HepG2 (cell line): Measurements from ENCODE around the gene PIK3IP1. TPM values are rescaled to one million over a fixed set of nuclear protein-coding genes. Genes with fewer than 3 reads are reported as not detected.

Experiments used
- CENPT ChIP-seq: sonication (generic); formaldehyde crosslinking; IDR thresholded peaks from 2 replicates; pipeline ENCODE4 v1.8.0; 2022; ENCODE audit warnings: low read depth, mild to moderate bottlenecking, moderate library complexity, missing genetic modification reagents
- DDIT3 ChIP-seq: sonication (generic); formaldehyde crosslinking; IDR thresholded peaks from 2 replicates; pipeline ENCODE4 v1.4.0; 2020; ENCODE audit warnings: mild to moderate bottlenecking, missing genetic modification reagents
- DMTF1 ChIP-seq: sonication (generic); formaldehyde crosslinking; IDR thresholded peaks from 2 replicates; pipeline ENCODE4 v1.4.0; 2020; ENCODE audit warnings: mild to moderate bottlenecking, missing genetic modification reagents
- DRAP1 ChIP-seq: IDR thresholded peaks from 2 replicates; pipeline ENCODE4 v1.6.1; 2016; ENCODE audit warnings: missing genetic modification reagents, missing compliant biosample characterization
- ELF1 ChIP-seq: sonication (generic); formaldehyde crosslinking; IDR thresholded peaks from 2 replicates; pipeline ENCODE4 v1.4.0; 2020; ENCODE audit warnings: missing genetic modification reagents
- FOXK1 ChIP-seq: sonication (generic); formaldehyde crosslinking; IDR thresholded peaks from 2 replicates; pipeline ENCODE4 v1.4.0; 2020; ENCODE audit warnings: low read depth, missing genetic modification reagents, borderline replicate concordance
- GZF1 ChIP-seq: sonication (generic); formaldehyde crosslinking; IDR thresholded peaks from 2 replicates; pipeline ENCODE4 v1.5.1; 2020; ENCODE audit warnings: mild to moderate bottlenecking, missing genetic modification reagents
- HMG20A ChIP-seq: IDR thresholded peaks from 2 replicates; pipeline ENCODE4 v1.6.1; 2016; ENCODE audit warnings: borderline replicate concordance
- KDM6A ChIP-seq: IDR thresholded peaks from 2 replicates; pipeline ENCODE4 v1.6.1; 2016; ENCODE audit warnings: low read depth
- NFIB ChIP-seq: sonication (generic); formaldehyde crosslinking; IDR thresholded peaks from 2 replicates; pipeline ENCODE4 v1.9.0; 2021; ENCODE audit warnings: missing genetic modification reagents, mild to moderate bottlenecking, borderline replicate concordance
- NPAS2 ChIP-seq: sonication (generic); formaldehyde crosslinking; IDR thresholded peaks from 2 replicates; pipeline ENCODE4 v1.8.0; 2022; ENCODE audit warnings: mild to moderate bottlenecking, missing genetic modification reagents, borderline replicate concordance
- PBX2 ChIP-seq: IDR thresholded peaks from 2 replicates; pipeline ENCODE4 v1.6.1; 2016; ENCODE audit warnings: control low read depth
- SIN3B ChIP-seq: fragments of 150-350 bp; IDR thresholded peaks from 2 replicates; pipeline ENCODE4 v1.6.1; 2014; ENCODE audit warnings: low read length
- SNAPC2 ChIP-seq: sonication (generic); formaldehyde crosslinking; IDR thresholded peaks from 2 replicates; pipeline ENCODE4 v1.8.1; 2022; ENCODE audit warnings: mild to moderate bottlenecking, missing genetic modification reagents
- SPEN ChIP-seq: sonication (generic); formaldehyde crosslinking; IDR thresholded peaks from 2 replicates; pipeline ENCODE4 v1.5.1; 2020; ENCODE audit warnings: low read depth, mild to moderate bottlenecking, missing genetic modification reagents
- ZNF292 ChIP-seq: sonication (generic); formaldehyde crosslinking; IDR thresholded peaks from 2 replicates; pipeline ENCODE4 v1.8.1; 2022; ENCODE audit warnings: mild to moderate bottlenecking, low read depth, missing genetic modification reagents, borderline replicate concordance
- ZNF687 ChIP-seq: sonication (generic); formaldehyde crosslinking; IDR thresholded peaks from 2 replicates; pipeline ENCODE4 v1.5.1; 2020; ENCODE audit warnings: mild to moderate bottlenecking, missing genetic modification reagents, moderate library complexity
- polyA plus RNA-seq, 8 experiments: library from polyadenylated mRNA; depleted of rRNA in 3 of 8; stranded (reverse) in 7 of 8; unstranded in 1 of 8; fragments of >200 nt; fragmentation: Illumina TruSeq in 4 of 8; extraction: Trizol in 4 of 8; gene quantifications; 2 replicates each; pipeline versions ENCODE4 v1.2.1 to v1.2.3, GENCODE V29; 2011 to 2016; ENCODE audit warnings: low read depth in 4 of 8, missing spikeins in 1 of 8, mixed read lengths in 1 of 8; ENCODE audit not compliant: insufficient read depth in 1 of 8
- total RNA-seq, 5 experiments: library from RNA; depleted of rRNA; stranded (reverse); fragments of >200 nt; fragmentation: Illumina TruSeq; extraction: Trizol; gene quantifications; 2 replicates each; pipeline ENCODE4 v1.2.3, GENCODE V29; 2016; ENCODE audit warnings: low read depth in 1 of 5
- TF ChIP-seq, protein P1 (sequence below): sonication (generic); formaldehyde crosslinking; conservative IDR thresholded peaks from 2 replicates; pipeline ENCODE4 v1.4.0; 2020; ENCODE audit warnings: missing genetic modification reagents

The PIK3IP1 gene
- total and polyA plus RNA-seq, 2 of the 13 experiments (the other 11 are each of a cell fraction or from before 2014, with no cell fraction given), result 1.3 to 2.5 TPM

- peak; percentile 48 for TF ChIP-seq ZNF687 (CRISPR knock-in tag)
- TF ChIP-seq, protein P1, sequence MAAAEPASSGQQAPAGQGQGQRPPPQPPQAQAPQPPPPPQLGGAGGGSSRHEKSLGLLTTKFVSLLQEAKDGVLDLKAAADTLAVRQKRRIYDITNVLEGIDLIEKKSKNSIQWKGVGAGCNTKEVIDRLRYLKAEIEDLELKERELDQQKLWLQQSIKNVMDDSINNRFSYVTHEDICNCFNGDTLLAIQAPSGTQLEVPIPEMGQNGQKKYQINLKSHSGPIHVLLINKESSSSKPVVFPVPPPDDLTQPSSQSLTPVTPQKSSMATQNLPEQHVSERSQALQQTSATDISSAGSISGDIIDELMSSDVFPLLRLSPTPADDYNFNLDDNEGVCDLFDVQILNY (CRISPR knock-in tag), result no peak
- no peak for TF ChIP-seq PBX2
- TF ChIP-seq NFIB (CRISPR knock-in tag), result no peak
- no peak for TF ChIP-seq CENPT
- TF ChIP-seq GZF1 (CRISPR knock-in tag), result no peak
- peak; percentile 69; the same call in 1 of the 2 replicates for TF ChIP-seq FOXK1 (CRISPR knock-in tag)
- no peak for TF ChIP-seq DDIT3 (CRISPR knock-in tag)
- TF ChIP-seq DMTF1 (CRISPR knock-in tag), result no peak
- TF ChIP-seq DRAP1 (CRISPR knock-in tag), result peak; percentile 48; the same call in 1 of the 2 replicates
- TF ChIP-seq HMG20A (CRISPR knock-in tag), result peak; percentile 63
- TF ChIP-seq SPEN, result peak; percentile 39; the same call in 1 of the 2 replicates
- no peak for TF ChIP-seq SIN3B
- TF ChIP-seq ZNF292 (CRISPR knock-in tag), result peak; percentile 48; the same call in 1 of the 2 replicates
- 0 out of 2 replicates have a peak, but pooled peaks have one; percentile 12 for TF ChIP-seq ELF1
- TF ChIP-seq NPAS2 (CRISPR knock-in tag), result no peak
- TF ChIP-seq SNAPC2 (CRISPR knock-in tag), result peak; percentile 38; the same call in 1 of the 2 replicates
- 0 out of 2 replicates have a peak, but pooled peaks have one; percentile 28 for TF ChIP-seq KDM6A (CRISPR knock-in tag)
These were observed 47.0 kb upstream of the PIK3IP1 start (continued) for GRCh38 chr22:31339148-31339832.
